ENCODE measurements around the gene SLC9A4.

The SLC9A4 gene

GRCh38 chr2:102550151-102550550 lies 77.1 kb downstream of the SLC9A4 start:
- Histone ChIP-seq H3K4me2 (ENCODE audit: low read depth, low read length, poor library complexity, severe bottlenecking) (no peak overlapping the region), H3K9me2 (replicated peaks; ENCODE audit: insufficient read depth, low read length) (no peaks in the 10 kb centered on the region), H4K20me1 (ENCODE audit: low read depth, low read length) (no peaks in the 10 kb centered on the region), H3K27ac (ENCODE audit: low read depth, low read length) (no peak overlapping the region), H3K4me3 (ENCODE audit: insufficient read depth, low read length, poor library complexity, severe bottlenecking) (no peak overlapping the region), H2AFZ (ENCODE audit: low read depth, low read length, severe bottlenecking) (no peak overlapping the region), H3K79me2 (ENCODE audit: insufficient read depth, low read length) (no peaks in the 10 kb centered on the region), H3K9me3 (ENCODE audit: insufficient read depth, low read length) (no peaks in the 10 kb centered on the region), H3K9ac (ENCODE audit: low read length) (no peak overlapping the region), H3F3A (ENCODE audit: insufficient read depth) (no peaks in the 10 kb centered on the region), H3K36me3 (ENCODE audit: low read length) (no peaks in the 10 kb centered on the region), H3K27me3 (ENCODE audit: low read length) (no peaks in the 10 kb centered on the region)
- TF ChIP-seq, protein P1, sequence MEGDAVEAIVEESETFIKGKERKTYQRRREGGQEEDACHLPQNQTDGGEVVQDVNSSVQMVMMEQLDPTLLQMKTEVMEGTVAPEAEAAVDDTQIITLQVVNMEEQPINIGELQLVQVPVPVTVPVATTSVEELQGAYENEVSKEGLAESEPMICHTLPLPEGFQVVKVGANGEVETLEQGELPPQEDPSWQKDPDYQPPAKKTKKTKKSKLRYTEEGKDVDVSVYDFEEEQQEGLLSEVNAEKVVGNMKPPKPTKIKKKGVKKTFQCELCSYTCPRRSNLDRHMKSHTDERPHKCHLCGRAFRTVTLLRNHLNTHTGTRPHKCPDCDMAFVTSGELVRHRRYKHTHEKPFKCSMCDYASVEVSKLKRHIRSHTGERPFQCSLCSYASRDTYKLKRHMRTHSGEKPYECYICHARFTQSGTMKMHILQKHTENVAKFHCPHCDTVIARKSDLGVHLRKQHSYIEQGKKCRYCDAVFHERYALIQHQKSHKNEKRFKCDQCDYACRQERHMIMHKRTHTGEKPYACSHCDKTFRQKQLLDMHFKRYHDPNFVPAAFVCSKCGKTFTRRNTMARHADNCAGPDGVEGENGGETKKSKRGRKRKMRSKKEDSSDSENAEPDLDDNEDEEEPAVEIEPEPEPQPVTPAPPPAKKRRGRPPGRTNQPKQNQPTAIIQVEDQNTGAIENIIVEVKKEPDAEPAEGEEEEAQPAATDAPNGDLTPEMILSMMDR (IDR thresholded peaks at IDR 0.05; ENCODE audit: insufficient read depth, low read length, poor library complexity, severe bottlenecking), result no peak
- no peak for TF ChIP-seq EZH2phosphoT487 (conservative IDR thresholded peaks at IDR 0.05; ENCODE audit: low read length)

GRCh38 chr2:102551329-102552096 lies 78.5 kb downstream of the SLC9A4 start:
- Histone ChIP-seq H3K27ac (ENCODE audit: low read depth, low read length) (no peak overlapping the region), H3K9me2 (replicated peaks; ENCODE audit: insufficient read depth, low read length) (no peaks in the 10 kb centered on the region), H3K79me2 (ENCODE audit: insufficient read depth, low read length) (no peaks in the 10 kb centered on the region), H3F3A (ENCODE audit: insufficient read depth) (no peaks in the 10 kb centered on the region), H3K36me3 (ENCODE audit: low read length) (no peaks in the 10 kb centered on the region), H3K9ac (ENCODE audit: low read length) (no peak overlapping the region), H4K20me1 (ENCODE audit: low read depth, low read length) (no peaks in the 10 kb centered on the region), H3K9me3 (ENCODE audit: insufficient read depth, low read length) (no peaks in the 10 kb centered on the region), H3K4me2 (ENCODE audit: low read depth, low read length, poor library complexity, severe bottlenecking) (no peak overlapping the region), H3K4me3 (ENCODE audit: insufficient read depth, low read length, poor library complexity, severe bottlenecking) (no peak overlapping the region), H3K27me3 (ENCODE audit: low read length) (no peaks in the 10 kb centered on the region), H2AFZ (ENCODE audit: low read depth, low read length, severe bottlenecking) (no peak overlapping the region)
- TF ChIP-seq, protein P1 (IDR thresholded peaks at IDR 0.05; ENCODE audit: insufficient read depth, low read length, poor library complexity, severe bottlenecking), result no peak

DNA sequence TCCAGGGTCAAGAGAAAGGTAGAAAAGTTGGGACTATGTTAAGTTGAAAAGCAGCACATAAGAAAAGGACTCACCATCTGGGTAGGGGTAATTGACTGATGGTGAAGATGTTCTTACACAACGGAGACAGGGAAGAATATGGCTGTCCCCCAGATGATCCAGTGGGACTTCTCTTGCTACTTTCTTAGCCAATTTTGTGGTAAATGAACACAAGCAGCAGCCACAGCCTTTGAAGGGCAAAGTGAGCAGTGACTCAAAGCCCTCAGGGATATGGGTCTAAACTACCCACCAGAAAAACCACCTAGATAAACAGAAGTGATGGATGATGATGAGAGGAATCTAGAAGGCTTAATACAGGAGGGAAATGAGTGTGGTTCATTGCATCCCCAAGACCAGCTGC lies 80.6 kb downstream of the SLC9A4 start:
- H3K79me2 ChIP-seq (ENCODE audit: insufficient read depth, low read length), result no peaks in the 10 kb centered on the region
- no peak overlapping the region for H3K4me3 ChIP-seq (ENCODE audit: insufficient read depth, low read length, poor library complexity, severe bottlenecking)
- no peak for TF ChIP-seq EZH2phosphoT487 (conservative IDR thresholded peaks at IDR 0.05; ENCODE audit: low read length)
- TF ChIP-seq, protein P1 (IDR thresholded peaks at IDR 0.05; ENCODE audit: insufficient read depth, low read length, poor library complexity, severe bottlenecking), result no peak
- no peak overlapping the region for H2AFZ ChIP-seq (ENCODE audit: low read depth, low read length, severe bottlenecking)
- H3K9ac ChIP-seq (ENCODE audit: low read length), result no peak overlapping the region
- no peaks in the 10 kb centered on the region for H4K20me1 ChIP-seq (ENCODE audit: low read depth, low read length)
- H3K4me2 ChIP-seq (ENCODE audit: low read depth, low read length, poor library complexity, severe bottlenecking), result no peak overlapping the region
- no peaks in the 10 kb centered on the region for H3F3A ChIP-seq (ENCODE audit: insufficient read depth)
- H3K36me3 ChIP-seq (ENCODE audit: low read length), result no peaks in the 10 kb centered on the region
- H3K9me3 ChIP-seq (ENCODE audit: insufficient read depth, low read length), result no peaks in the 10 kb centered on the region
- no peaks in the 10 kb centered on the region for H3K27me3 ChIP-seq (ENCODE audit: low read length)
- H3K27ac ChIP-seq (ENCODE audit: low read depth, low read length), result no peak overlapping the region
- H3K9me2 ChIP-seq (replicated peaks; ENCODE audit: insufficient read depth, low read length), result no peaks in the 10 kb centered on the region

Data from SU-DHL-6 (cell line).